ENCODE data around the gene ROBO3.

ROBO3 gene

DNA sequence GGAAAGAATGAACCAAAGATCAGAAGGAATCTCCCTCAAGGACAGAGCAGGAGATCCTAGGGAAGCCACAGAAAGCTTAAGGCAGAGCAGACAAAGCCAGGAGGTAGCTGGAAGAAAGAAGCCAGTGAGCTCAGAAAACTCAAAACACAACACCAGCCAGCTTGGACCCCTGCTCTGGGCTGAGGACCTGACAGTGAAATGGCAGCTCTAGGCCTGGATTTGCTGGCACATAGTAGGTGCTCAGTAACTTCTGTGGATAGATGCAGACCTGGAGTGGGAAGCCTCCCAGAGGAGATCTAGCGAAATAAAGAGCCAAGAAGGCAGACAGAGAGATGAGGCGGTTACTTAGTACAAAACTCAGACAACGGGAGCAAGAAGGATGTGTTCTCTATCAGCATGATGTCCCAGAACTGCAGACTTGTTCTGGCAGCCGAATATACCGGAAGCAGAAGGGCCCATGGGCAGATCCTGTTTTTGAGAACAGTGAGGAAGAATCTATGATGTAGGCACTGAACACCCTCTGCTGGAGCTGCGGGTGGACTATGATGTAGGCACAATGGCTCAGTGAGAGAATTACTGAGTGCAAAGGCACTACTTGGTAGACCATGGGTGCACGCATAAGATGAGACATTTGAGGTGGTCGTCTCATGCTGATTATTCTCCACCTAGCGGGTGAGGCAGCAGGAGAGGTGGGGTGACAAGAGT lies 27.7 kb downstream of the ROBO3 start:
- DNase-seq = peak; percentile 52 to 58 (median 55)

GRCh38 chr11:124893781-124894401 lies 28.7 kb downstream of the ROBO3 start:
- DNase-seq = no peak

DNA sequence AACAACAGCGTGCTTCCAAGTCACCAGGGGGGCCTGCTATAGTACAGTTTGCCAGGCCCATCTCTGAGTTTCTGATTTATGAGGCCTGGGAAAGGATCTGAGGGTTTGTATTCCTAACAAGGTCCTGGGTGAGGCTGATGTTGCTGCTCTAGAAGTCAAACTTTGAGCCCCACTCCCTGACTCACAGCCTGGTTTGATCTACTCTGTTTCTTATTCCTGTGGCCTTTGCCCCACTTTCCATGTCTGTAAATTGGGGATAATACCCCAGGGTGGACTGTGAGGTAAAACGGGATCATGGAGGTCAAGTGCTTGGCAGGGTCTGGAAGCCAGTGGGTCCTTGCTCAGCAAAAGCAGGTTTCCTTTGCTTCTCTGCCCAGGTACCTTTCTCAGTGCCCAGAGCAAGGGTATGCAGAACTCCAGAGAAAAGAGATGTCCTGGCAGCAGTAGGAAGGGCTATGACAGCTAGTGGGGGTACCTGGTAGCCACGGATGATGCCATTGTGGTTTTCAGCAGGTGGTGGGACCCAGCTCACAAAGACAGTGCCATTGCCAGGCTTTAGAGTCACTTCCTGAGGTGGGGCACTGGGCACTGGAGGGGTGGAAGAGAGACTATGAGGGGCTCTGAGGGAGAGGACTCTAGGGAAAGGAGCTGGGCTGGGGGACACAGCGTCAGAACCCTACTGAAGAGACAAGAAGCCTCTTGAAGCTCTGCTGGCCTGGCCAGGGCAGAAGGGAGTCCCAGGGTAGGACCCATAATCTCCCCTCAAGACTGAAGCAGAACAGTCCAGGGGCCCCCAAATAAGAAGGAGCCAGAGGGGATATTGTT lies 29.6 kb downstream of the ROBO3 start:
- no peak for DNase-seq

DNA sequence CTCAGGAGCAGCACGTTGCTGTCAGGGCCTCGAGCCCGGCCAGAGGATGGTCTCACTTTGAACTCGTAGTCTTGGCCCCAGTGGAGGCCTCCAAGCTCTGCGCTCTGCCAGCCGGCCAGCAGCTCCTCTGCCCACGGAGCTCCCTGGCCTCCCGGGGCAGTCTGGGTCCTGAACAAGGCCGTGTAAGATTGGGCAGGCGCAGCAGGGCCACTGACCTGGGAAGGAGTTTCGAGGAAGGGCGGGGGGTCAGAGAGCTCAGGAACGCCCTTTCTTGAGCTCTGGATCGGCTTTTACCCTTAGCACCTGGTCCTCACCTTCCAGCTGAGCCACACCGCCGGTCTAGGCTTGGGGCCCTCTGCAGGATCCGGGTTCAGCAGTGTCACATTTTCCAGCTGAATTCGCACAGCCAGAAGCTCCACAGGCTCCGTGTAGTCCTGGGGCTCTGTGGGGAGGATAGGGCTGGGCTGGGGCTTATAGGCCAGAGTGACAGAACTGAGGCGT lies 30.3 kb downstream of the ROBO3 start:
- DNase-seq = no peak

- no peak for DNase-seq
Observed at GRCh38 chr11:124896071-124896750, 31.0 kb downstream of the ROBO3 start.

DNA sequence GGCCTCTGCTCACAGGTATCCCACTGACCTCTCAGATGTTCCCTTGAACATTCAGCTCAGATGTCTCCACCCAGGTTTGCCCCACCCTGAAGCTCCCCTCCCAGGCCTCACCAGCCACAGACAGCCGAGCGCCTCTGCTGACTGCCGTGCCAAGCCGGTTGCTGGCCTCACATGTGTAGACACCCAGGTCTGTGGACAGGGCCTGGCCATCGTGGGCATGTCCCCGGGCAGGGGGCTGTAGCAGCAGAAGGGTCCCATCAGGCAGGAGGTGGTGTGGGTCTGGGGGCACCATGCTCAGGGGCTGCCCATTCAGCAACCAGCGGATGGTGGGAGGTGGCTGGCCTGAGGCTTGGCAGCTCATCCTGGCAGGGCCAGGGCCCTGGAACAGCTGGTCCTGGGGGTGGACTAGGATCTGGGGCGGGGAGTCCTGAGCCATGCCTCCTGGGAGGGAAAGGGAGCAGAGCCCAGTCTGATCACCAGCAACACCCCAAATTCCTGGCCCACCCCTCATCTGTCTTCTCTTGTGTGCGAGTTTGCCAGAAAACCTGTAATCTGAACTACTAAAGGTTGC lies 31.7 kb downstream of the ROBO3 start:
- DNase-seq = no peak

- DNase-seq = peak in 1 of 3 donors; percentile 38
Observed at GRCh38 chr11:124897674-124898262, 32.5 kb downstream of the ROBO3 start, which contains the start of gene ROBO4. Gene ROBO4, minus strand, starts transcription at chr11:124897865. Its CDS starts 70 bp downstream, at chr11:124897795.

DNA sequence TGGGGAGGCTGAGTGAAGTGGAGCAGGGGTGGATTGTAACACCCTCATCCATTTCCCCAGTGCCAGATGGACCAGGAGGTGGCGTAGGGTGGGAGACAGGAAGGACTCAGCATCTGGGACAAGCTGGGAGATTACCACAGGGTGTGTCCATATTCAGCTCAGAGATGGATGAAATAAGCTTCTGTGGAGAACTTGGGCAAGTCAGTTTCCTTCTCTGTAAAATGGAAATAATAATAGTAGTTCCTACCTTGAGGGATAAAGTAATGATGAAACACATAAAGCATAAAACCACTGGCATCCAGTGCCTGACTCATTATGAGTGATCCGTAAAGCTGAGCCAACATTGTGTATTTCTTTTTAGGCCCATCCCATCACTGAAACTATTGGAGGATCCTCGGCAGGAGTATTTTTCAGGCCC lies 33.0 kb downstream of the ROBO3 start:
- DNase-seq = peak in 2 of 3 donors; percentile 35 to 46

- DNase-seq = no peak
Observed at GRCh38 chr11:124898711-124899110, 33.5 kb downstream of the ROBO3 start.

DNA sequence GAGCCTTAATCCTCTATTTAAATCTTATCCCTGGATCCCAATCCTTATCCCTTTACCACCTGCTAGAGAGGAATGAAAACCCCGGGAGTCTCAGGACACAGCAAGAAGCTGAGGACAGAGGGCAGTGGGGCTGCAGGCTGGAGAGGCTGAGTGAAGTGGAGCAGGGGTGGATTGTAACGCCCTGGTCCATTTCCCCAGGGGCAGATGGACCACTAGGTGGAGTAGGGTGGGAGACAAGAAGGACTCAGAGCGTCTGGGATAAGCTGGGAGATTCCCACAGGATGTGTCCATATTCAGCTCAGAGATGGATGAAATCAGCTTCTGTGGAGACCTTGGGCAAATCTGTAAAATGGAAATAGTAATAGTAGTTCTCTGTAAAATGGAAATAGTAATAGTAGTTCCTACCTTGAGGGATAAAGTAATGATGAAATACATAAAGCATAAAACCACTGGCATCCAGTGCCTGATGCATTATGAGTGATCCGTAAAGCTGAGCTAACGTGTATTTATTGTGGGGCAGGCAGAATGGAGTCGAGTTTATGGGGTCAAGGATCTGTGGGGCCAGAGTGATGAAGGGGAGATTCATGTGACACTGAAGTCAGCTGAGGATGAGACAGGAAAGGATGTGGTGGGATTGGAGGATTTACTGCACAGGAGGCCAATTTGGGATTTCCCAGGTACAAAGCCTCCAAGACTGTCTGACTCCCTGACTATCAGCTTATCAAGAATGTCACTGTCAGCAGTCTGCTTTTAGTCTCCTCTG lies 34.3 kb downstream of the ROBO3 start:
- DNase-seq = no peak

DNA sequence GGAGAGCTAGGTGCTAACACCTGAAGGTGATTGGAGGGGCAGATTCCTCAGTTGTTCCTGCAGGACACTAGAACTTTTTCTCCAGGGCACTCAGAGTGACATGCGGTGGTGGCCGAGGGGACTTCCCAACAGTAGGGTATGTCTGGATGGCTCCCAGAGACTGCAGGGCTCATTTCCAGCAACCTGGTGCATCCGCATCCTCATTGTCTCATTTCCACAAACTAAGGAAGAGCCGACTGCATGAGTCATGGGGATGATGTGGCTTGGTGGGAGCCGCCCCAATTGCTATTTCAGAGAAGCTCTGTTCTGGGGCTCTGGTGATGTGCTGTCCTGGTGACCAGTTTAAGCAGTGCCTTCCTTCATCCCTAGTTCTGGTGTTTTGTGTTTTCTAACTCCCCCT lies 35.2 kb downstream of the ROBO3 start:
- DNase-seq = peak; percentile 43 to 47 (median 45)

- DNase-seq = no peak
Observed at GRCh38 chr11:124902616-124903015, 37.4 kb downstream of the ROBO3 start.

DNA sequence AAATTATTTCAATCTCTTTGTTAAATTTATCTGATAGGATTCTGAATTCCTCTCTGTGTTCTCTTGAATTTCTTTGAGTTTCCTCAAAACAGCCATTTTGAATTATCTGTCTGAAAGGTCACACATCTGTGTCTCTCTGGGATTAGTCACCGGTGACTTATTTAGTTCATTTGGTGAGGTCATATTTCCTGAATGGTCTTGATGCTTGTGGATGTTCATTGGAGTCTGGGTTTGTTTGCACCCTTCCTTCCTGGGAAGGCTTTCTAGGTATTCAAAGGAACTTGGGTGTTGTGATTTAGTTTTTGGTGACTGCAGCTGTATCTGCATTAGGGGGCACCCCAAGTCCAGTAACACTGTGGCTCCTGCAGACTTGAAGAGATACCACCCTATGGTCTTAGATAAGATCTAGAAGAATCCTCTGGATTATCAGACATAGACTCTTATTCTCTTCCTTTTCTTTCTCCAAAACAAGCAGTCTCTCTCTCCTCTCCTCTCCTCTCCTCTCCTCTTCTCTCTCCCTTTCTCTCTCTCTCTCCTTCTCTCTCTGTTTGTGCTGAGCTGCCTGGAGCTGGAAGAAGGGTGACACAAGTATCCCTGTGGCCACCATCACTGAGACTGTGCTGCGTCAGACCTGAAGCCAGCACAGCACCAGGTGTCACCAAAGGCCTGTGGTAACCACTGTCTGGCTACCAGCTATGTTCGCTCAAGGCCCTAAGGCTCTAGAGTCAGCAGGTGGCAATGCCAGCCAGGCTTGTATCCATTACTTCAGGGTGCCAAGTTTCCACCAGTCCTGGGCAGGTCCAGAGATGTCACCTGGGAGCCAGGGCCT lies 50.5 kb downstream of the ROBO3 start:
- peak; percentile 30 to 69 (median 50) for DNase-seq

- DNase-seq = no peak
Observed at GRCh38 chr11:124916370-124916710, 51.1 kb downstream of the ROBO3 start.

DNA sequence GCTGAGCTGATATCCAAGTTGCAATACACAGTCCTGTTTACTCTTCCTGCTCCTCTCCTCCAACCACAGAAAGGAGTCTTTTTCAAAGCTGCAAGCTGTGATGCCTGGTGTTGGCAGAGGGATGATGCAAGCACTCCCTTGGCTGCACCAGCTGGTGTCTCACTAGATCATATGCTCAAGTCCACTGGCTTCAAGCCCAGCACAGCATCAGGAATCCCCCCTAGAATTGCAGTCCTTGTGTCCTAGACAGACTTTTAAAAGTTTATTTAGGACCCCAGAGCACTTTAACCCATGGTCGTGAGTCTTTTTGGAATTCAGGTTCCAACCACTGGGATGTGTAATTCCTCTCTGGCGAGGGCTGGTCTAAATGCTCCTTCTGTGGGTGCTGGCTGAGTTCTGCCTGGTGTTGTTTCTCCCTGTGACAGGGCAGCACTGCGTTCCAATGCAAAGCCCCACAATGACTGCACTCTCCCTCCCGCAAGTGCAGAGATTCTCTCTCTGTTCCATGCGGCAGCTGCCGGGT lies 51.9 kb downstream of the ROBO3 start:
- peak in 2 of 3 donors; percentile 20 to 37 for DNase-seq

- DNase-seq = no peak
Observed at GRCh38 chr11:124918950-124919349, 53.7 kb downstream of the ROBO3 start, which contains the start of gene HEPN1. Gene HEPN1, plus strand, starts transcription at chr11:124919250.

GRCh38 chr11:124919898-124920297 lies 54.7 kb downstream of the ROBO3 start:
- DNase-seq = no peak

DNA sequence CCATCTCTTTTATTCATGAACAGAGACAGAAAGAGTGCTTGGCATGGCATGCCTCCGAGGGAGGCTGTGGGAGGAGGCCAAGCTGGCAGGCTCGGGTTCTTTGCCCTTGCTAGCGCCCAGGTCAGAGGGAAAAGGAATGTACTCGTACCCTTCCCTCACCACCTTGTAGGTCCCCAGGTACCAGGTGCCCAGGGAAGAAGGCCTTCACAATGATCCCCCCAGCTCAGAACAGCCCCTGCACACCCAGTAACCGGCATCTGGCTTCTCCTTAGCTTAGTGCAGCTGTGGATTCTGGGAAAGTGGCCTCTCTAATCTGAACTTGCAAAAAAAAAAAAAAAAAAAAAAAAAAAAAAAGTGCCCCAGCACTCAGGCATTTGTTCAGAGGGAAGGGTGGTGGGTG lies 55.1 kb downstream of the ROBO3 start:
- no peak for DNase-seq

DNA sequence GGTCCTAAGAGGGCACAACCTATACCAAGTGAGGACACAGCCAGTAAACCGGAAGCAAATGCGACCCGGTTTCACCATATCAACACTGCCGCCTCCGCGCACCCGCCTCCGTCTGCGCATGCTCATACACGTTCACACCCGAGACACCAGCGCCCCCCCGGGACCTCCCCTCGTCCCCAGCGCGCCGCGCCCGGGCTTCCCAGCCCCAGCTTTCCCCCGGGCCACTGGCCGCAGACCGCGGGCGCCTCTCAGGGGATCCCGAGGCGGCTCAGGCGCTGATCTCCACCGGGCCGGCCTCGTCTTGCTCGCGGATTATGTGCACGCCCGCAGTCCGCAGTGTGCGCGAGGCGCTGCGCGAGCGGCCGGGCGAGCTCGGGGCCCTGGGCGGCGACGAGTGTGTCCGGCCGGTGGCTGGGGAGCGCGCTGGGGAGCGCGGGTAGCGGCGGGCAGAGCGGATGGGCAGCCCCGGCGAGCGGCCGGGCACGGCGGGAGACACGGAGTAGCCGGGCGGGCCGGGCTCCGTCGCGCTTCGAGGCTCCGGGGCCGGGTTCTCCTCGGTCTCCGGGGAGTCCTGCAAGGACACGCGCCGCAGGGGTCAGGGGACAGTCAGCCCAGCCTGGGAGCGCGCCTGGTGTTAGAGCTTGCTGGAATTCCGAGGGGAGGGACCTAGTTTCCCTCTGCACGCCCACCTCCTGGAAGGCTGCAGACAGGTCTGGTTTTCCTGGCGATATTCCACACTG lies 55.8 kb downstream of the ROBO3 start:
- peak; percentile 74 to 87 (median 76) for DNase-seq

All from suppressor macrophage treated with lipopolysaccharide for 1 hour (primary cell).